ENCODE measurements around the gene TAPBP.

DNA sequence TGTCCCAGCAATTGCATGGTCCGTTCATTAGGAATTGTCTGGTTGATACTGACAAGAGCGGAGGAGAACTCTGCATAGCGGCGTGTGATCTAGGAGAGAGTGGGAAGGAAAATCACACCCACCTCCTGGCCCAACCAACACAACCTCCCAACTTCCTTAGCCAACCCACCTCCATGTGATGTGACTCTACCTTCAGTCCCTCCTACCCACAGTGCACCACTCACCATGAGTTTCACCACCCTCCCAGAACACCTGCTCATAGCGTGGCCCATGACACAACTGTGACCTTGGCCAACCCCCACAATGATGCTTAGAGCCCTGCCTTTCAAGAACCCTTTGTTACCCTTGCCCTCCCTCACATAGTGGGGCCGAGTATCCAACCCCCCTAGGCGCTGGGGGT lies 49.9 kb downstream of the TAPBP start:
- TF ChIP-seq POLR2A (IDR thresholded peaks at IDR 0.05): no peak
- TF ChIP-seq, protein P1, sequence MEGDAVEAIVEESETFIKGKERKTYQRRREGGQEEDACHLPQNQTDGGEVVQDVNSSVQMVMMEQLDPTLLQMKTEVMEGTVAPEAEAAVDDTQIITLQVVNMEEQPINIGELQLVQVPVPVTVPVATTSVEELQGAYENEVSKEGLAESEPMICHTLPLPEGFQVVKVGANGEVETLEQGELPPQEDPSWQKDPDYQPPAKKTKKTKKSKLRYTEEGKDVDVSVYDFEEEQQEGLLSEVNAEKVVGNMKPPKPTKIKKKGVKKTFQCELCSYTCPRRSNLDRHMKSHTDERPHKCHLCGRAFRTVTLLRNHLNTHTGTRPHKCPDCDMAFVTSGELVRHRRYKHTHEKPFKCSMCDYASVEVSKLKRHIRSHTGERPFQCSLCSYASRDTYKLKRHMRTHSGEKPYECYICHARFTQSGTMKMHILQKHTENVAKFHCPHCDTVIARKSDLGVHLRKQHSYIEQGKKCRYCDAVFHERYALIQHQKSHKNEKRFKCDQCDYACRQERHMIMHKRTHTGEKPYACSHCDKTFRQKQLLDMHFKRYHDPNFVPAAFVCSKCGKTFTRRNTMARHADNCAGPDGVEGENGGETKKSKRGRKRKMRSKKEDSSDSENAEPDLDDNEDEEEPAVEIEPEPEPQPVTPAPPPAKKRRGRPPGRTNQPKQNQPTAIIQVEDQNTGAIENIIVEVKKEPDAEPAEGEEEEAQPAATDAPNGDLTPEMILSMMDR (IDR thresholded peaks at IDR 0.05): no peak
- TF ChIP-seq POLR2AphosphoS5 (IDR thresholded peaks at IDR 0.05): no peak

Data from breast epithelium (tissue), 3 donors.